Stimulated activated memory B cell treated with anti-CD40 and anti-IgM and Interleukin-4, amounts not matched to agents 10 μg/mL and 1 μg/mL and 100 μg/mL, for 72 hours (primary cell): Measurements from ENCODE around the gene RBMS2.
"Not testable (repeated sequence)": the region's sequence is repeated elsewhere in the genome, so short reads cannot be mapped to it uniquely, and the experiment has no call there.

Experiments used
- ATAC-seq: fragments of 150-1000 bp; cut with Tn5 transposase; 2 replicates; pipeline ENCODE4 v1.10.0; 2021
- H3K27ac Mint-ChIP-seq: one replicate; pipeline ENCODE4 v1.8.0; 2022; ENCODE audit warnings: mild to moderate bottlenecking, mixed read lengths
- H3K27me3 Mint-ChIP-seq: one replicate; pipeline ENCODE4 v1.8.0; 2022; ENCODE audit warnings: mixed read lengths
- H3K36me3 Mint-ChIP-seq: one replicate; pipeline ENCODE4 v1.8.0; 2022; ENCODE audit warnings: mixed read lengths
- H3K4me1 Mint-ChIP-seq: one replicate; pipeline ENCODE4 v1.8.0; 2022; ENCODE audit warnings: mixed read lengths
- H3K4me3 Mint-ChIP-seq: one replicate; pipeline ENCODE4 v1.8.0; 2022; ENCODE audit warnings: mild to moderate bottlenecking, moderate library complexity, mixed read lengths
- H3K9me3 Mint-ChIP-seq: one replicate; pipeline ENCODE4 v1.8.0; 2022; ENCODE audit warnings: mixed read lengths

Gene RBMS2

GRCh38 chr12:56521590-56522371 is at the start of gene RBMS2:
RBMS2 (plus strand) TSS chr12:56521820; CDS start chr12:56522024, 204 bp downstream.
- Mint-ChIP-seq H3K27ac (peak within 1 kb of the TSS; percentile 88), H3K36me3 (no peaks in the 10 kb centered on the region), H3K4me3 (peak within 1 kb of the TSS; percentile 94), H3K4me1 (peaks cover 36% of the 10 kb centered on the region), H3K27me3 (no peaks in the 10 kb centered on the region), H3K9me3 (no peaks in the 10 kb centered on the region)
- ATAC-seq: peak; percentile 80

DNA sequence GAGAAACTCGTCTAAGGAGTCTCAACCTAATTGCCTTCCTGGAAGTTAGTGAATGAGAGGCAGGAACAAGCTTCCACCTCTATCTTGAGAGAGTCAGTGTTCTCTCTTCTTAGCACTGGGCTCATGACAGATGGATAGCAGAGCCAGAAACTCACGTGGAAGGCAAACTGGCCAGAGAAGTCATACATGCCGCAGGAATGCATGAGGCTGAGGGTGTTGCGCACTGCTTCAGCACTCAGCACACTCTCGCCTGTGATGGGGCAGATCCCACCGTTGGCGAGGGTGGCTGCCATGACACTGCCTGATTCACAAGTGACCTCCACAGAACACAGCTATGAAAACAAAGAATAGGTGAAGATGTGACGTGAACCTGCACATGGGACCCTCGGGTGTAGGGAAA is 47.2 kb upstream of the RBMS2 start:
- no peaks in the 10 kb centered on the region for H3K27me3 Mint-ChIP-seq

DNA sequence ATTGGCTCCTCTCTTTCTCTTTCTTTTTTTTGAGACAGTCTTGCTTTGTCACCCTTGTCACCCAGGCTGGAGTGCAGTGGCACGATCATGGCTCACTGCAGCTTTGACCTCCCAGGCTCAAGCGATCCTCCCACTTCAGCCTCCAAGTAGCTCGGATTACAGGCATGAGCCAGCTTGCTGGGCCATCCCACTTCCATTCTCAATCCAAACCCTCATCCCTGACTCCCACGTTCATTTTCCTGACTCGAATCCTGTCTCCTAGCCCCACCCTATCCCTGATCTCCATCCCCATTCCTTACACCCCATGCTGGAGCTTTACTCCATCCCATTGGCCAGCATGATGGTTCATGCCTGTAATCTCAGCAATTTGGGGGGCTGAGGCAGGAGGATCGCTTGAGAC is 45.5 kb upstream of the RBMS2 start:
- H3K4me1 Mint-ChIP-seq: peaks cover 30% of the 10 kb centered on the region
- no peaks in the 10 kb centered on the region for H3K27me3 Mint-ChIP-seq
- peaks cover 19% of the 10 kb centered on the region for H3K36me3 Mint-ChIP-seq
- no peak overlapping the region for H3K27ac Mint-ChIP-seq
- no peaks in the 10 kb centered on the region for H3K9me3 Mint-ChIP-seq
- no peak for ATAC-seq
- H3K4me3 Mint-ChIP-seq: no peak overlapping the region

More for the DNA sequence above, 47.2 kb upstream of the RBMS2 start:
- peaks cover 30% of the 10 kb centered on the region for H3K4me1 Mint-ChIP-seq
- H3K4me3 Mint-ChIP-seq: no peak overlapping the region
- ATAC-seq: no peak
- H3K27ac Mint-ChIP-seq: no peak overlapping the region
- H3K36me3 Mint-ChIP-seq: peaks cover 17% of the 10 kb centered on the region
- H3K9me3 Mint-ChIP-seq: no peaks in the 10 kb centered on the region

DNA sequence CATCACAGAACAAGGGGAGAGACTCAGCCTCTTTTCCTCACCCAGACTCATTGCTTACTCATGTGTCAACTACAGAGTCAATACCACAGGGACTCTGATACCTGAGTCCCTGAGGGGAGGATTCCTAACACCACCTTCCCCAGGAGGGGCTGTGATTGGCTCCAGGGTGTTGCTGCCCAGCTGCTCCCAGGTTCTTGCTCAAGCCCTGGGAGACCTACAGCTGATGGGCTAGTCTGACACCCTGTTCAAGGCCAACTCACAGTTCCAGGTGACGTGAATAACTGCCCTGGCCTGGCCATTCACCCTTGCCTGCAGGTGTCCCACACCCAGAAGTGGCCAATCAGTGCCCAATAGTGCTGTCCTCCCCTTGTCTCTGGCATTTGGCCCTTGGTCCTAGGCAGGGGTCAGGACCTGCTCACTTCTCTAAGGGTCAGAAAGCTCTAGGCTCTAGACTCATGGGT is 44.6 kb upstream of the RBMS2 start:
- no peak for ATAC-seq
- H3K9me3 Mint-ChIP-seq: no peaks in the 10 kb centered on the region
- no peak overlapping the region for H3K4me3 Mint-ChIP-seq
- H3K36me3 Mint-ChIP-seq: peaks cover 19% of the 10 kb centered on the region
- peak overlapping the region; percentile 72 for H3K27ac Mint-ChIP-seq
- H3K27me3 Mint-ChIP-seq: no peaks in the 10 kb centered on the region
- H3K4me1 Mint-ChIP-seq: peaks cover 25% of the 10 kb centered on the region

GRCh38 chr12:56477521-56478225 is 43.9 kb upstream of the RBMS2 start:
- H3K4me3 Mint-ChIP-seq: no peak overlapping the region
- peak overlapping the region; percentile 72 for H3K27ac Mint-ChIP-seq
- no peaks in the 10 kb centered on the region for H3K27me3 Mint-ChIP-seq
- peaks cover 19% of the 10 kb centered on the region for H3K36me3 Mint-ChIP-seq
- no peak for ATAC-seq
- no peaks in the 10 kb centered on the region for H3K9me3 Mint-ChIP-seq
- H3K4me1 Mint-ChIP-seq: peaks cover 25% of the 10 kb centered on the region

DNA sequence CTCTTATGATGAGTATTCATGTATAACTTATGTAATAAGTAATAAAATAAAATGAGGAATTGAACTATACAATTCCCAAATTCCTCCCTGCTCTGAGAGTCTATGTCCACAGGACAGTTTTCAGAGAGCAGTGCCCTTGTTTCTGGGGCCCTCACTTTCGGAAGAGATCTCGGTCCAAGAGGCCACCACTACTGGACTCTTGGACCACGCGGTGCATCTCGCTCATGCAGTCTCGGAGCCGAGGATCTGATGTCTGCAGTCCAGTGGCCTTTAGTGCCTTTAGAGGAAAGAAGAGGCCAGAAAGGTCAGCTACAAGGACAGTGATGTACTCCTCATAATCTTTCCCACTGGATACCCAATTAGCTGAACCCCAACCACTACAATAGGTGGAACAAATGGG is 42.0 kb upstream of the RBMS2 start:
- H3K27me3 Mint-ChIP-seq: no peaks in the 10 kb centered on the region
- no peak overlapping the region for H3K27ac Mint-ChIP-seq
- no peak overlapping the region for H3K4me3 Mint-ChIP-seq
- no peak for ATAC-seq
- H3K9me3 Mint-ChIP-seq: no peaks in the 10 kb centered on the region
- H3K4me1 Mint-ChIP-seq: peaks cover 25% of the 10 kb centered on the region
- H3K36me3 Mint-ChIP-seq: peaks cover 14% of the 10 kb centered on the region

DNA sequence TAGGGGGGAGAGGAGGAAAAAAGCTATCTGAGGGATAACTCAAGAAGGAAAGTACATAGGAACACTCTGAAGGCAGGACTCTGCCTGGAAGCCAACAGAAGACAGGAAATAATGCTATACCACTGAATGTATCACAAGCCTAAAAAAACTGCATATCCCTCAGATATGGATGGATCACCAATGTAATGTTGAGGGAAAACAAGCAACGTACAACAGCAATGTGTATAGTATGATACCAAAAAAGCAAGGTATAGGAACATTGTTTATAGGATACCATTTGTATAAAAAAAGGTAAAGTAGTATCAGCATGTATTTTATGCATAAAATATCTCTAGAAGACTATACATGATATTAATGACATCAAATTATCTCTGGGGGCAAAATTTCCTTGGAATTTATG is 37.1 kb upstream of the RBMS2 start:
- Mint-ChIP-seq H3K36me3 (peaks cover 9% of the 10 kb centered on the region), H3K27ac (no peak overlapping the region), H3K4me1 (peaks cover 31% of the 10 kb centered on the region), H3K27me3 (no peaks in the 10 kb centered on the region), H3K4me3 (no peak overlapping the region), H3K9me3 (peaks cover 3% of the 10 kb centered on the region)
- no peak for ATAC-seq

DNA sequence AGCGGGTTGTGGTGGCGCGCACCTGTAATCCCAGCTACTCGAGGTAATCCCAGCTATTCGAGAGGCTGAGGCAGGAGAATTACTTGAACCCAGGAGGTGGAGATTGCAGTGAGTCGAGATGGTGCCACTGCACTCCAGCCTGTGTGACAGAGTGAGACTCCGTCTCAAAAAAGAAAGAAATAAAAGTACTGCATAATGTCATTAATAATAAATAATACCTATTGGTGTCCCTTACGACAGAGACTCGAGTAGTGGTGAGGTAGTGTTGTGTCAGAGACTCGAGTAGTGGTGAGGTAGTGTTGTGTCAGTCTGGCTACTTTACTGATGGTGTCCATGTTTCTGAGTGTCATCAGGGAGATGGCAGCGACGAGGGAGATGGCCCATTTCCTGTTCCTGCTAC is 34.9 kb upstream of the RBMS2 start:
- Mint-ChIP-seq H3K27me3 (no peaks in the 10 kb centered on the region), H3K4me1 (peaks cover 17% of the 10 kb centered on the region), H3K4me3 (peak overlapping the region; percentile 5), H3K36me3 (no peaks in the 10 kb centered on the region), H3K9me3 (peaks cover 3% of the 10 kb centered on the region), H3K27ac (no peak overlapping the region)
- ATAC-seq: no peak

GRCh38 chr12:56487448-56488040 is 34.1 kb upstream of the RBMS2 start:
- Mint-ChIP-seq H3K27me3 (no peaks in the 10 kb centered on the region), H3K4me1 (peaks cover 17% of the 10 kb centered on the region), H3K9me3 (peaks cover 3% of the 10 kb centered on the region), H3K4me3 (peak overlapping the region; percentile 86), H3K36me3 (no peaks in the 10 kb centered on the region), H3K27ac (peak overlapping the region; percentile 45)
- peak; percentile 58 for ATAC-seq

DNA sequence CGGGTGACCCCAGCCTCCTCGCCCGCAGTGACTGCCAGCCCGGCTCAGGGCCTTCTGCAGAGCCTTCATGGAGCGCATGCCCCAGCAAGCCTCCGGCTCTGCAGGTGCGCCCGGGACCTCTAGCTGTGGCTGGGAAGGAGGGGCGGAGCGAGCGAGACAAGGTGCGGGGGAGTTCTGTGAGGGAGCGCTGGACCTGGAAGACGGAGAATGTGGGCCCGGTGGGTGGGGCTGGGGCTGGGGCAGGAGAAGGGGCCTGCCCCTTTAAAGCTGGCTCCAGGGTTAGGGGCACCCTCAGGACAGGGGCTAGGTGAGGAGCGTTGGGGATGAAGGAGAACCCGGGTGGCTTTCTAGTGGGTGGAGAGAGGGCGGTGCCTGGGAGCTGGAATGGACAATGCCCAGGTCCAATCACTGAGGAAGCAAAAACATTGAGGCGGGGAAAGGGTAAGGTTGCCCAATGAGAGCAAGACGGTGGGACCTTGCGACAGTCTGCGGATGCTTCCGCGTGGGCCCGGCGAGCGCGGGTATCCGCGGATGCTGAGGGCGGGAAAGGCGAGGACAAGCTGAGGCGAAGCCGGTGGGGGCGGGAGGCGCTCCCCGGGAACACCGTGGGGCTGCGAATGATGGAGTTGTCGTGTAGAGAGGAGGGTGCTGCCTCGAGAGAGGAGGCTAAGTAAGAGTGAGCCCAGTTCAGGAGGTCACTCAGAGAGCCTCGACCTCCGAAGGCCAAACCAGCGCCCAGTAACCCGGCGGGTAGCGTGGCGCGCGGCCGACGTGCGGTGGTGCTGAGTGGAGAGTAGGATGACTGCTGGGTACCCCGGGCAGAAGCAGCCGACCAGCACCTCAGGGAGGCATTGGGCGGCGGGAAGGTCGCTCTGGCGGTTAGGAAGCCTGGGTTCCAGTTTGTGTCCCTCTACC is 33.3 kb upstream of the RBMS2 start, which contains the start of gene GLS2:
GLS2 (minus strand) TSS at position 121 of the 915 bp plus-strand sequence; CDS start at position 78, 43 bp downstream.
- Mint-ChIP-seq H3K36me3 (no peaks in the 10 kb centered on the region), H3K27ac (peak within 1 kb of the TSS; percentile 45), H3K9me3 (peaks cover 3% of the 10 kb centered on the region), H3K27me3 (no peaks in the 10 kb centered on the region), H3K4me3 (peak within 1 kb of the TSS; percentile 86), H3K4me1 (peaks cover 17% of the 10 kb centered on the region)
- ATAC-seq: peak; percentile 98

DNA sequence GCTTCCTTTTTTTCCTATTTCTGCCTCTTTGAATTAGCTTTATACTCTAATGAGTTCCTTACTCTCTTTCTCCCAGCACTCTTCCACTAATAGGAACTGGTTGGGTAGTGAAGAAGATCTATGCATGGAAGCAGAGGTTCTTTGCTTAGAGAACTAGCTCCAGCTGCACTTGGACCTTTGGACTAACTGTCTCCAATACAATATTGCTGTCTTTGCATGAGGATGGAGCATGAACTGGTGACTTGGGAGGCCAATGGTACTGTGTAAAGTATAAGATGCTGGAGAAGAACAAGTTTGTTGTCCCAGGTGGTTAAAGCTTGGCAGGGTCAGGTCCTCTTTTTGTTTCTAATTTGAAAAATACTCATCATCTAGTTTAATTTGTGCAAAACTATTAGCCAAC is 31.3 kb upstream of the RBMS2 start:
- H3K9me3 Mint-ChIP-seq: peaks cover 3% of the 10 kb centered on the region
- H3K36me3 Mint-ChIP-seq: no peaks in the 10 kb centered on the region
- H3K27me3 Mint-ChIP-seq: no peaks in the 10 kb centered on the region
- H3K4me1 Mint-ChIP-seq: peaks cover 17% of the 10 kb centered on the region
- H3K27ac Mint-ChIP-seq: no peak overlapping the region
- H3K4me3 Mint-ChIP-seq: no peak overlapping the region
- ATAC-seq: no peak

DNA sequence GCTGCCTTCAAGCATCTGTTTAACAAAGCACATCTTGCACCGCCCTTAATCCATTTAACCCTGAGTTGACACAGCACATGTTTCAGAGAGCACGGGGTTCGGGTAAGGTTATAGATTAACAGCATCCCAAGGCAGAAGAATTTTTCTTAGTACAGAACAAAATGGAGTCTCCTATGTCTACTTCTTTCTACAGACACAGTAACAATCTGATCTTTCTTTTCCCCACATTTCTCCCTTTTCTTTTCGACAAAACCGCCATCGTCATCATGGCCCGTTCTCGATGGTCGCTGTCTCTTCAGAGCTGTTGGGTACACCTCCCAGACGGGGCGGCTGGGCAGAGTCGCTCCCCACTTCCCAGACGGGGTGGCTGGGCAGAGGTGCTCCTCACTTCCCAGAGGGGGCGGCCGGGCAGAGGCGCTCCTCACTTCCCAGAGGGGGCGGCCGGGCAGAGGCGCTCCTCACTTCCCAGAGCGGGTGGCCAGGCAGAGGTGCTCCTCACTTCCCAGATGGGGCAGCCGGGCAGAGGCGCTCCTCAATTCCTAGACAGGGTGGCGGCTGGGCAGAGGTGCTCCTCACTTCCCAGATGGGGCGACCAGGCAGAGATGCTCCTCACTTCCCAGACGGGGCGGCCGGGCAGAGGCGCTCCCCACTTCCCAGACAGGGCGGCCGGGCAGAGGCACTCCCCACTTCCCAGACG is 28.1 kb upstream of the RBMS2 start:
- H3K27ac Mint-ChIP-seq, H3K36me3 Mint-ChIP-seq, H3K9me3 Mint-ChIP-seq, ATAC-seq, H3K27me3 Mint-ChIP-seq, H3K4me3 Mint-ChIP-seq: not testable (repeated sequence)
- H3K4me1 Mint-ChIP-seq: peaks cover 11% of the 10 kb centered on the region

- H3K36me3 Mint-ChIP-seq, ATAC-seq: not testable (repeated sequence)
Observed at GRCh38 chr12:56494106-56494415, 27.6 kb upstream of the RBMS2 start.

DNA sequence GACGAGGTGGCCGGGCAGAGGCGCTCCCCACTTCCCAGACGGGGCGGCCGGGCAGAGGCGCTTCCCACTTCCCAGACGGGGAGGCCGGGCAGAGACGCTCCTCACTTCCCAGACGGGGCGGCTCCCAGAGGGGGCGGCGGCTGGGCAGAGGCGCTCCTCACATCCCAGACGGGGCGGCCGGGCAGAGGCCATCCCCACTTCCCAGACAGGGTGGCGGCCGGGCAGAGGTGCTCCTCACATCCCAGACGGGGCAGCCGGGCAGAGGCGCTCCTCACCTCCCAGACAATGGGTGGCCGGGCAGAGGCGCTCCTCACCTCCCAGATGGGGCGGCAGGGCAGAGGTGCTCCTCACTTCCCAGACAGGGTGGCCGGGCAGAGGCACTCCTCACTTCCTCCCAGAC is 27.1 kb upstream of the RBMS2 start:
- H3K36me3 Mint-ChIP-seq, ATAC-seq, H3K9me3 Mint-ChIP-seq, H3K27me3 Mint-ChIP-seq, H3K4me1 Mint-ChIP-seq, H3K4me3 Mint-ChIP-seq, H3K27ac Mint-ChIP-seq: not testable (repeated sequence)

More at GRCh38 chr12:56494106-56494415, 27.6 kb upstream of the RBMS2 start:
- not testable (repeated sequence) for H3K27ac Mint-ChIP-seq, H3K9me3 Mint-ChIP-seq, H3K4me1 Mint-ChIP-seq, H3K27me3 Mint-ChIP-seq, H3K4me3 Mint-ChIP-seq
